HG02588 (cell line): ENCODE results near the gene MINPP1.
"Not testable (repeated sequence)": the region's sequence is repeated elsewhere in the genome, so short reads cannot be mapped to it uniquely, and the experiment has no call there.

ENCODE experiments used
- ATAC-seq: cut with Tn5 transposase; IDR thresholded peaks from one replicate; pipeline ENCODE4 v1.9.1; 2021; ENCODE audit warnings: mild to moderate bottlenecking, moderate library complexity; ENCODE audit not compliant: unreplicated experiment

MINPP1 gene

DNA sequence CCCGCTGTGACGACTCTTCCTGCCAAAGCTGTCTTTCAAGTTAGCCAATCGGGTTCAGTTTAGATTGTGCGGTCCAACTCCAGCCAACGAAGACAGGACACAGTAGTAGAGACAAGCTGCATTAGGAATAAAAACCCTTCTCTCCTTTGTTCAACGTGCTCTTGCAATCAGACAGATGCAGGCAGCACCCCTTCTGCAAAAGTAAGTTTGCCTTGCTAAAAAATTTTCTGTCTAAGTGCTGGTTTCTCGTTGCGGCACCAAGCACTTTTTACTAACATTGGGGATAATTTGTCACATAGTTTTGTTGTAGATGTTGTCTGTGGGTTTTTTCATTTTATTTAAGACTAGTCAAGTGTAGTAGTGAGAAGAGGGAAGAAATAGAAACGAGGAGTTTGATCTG lies 58.1 kb downstream of the MINPP1 start:
- no peak for ATAC-seq

DNA sequence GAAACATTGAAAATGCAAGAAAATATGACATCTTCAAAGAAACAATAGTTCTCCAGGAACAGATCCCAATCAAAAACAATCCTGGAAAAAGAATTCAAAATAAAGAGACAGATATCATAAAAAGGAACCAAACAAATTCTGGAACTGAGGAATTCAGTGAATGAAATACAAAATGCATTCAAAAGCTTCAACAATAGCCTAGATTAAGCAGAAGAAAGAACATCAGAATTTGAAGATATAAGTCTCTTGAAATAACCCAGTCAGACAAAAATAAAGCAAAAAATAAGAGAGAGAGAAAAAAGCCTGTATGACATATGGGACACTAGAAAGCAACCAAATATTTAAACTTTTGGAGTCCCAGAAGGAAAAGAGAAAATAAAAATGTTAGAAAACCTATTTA lies 60.3 kb downstream of the MINPP1 start:
- ATAC-seq, result no peak

DNA sequence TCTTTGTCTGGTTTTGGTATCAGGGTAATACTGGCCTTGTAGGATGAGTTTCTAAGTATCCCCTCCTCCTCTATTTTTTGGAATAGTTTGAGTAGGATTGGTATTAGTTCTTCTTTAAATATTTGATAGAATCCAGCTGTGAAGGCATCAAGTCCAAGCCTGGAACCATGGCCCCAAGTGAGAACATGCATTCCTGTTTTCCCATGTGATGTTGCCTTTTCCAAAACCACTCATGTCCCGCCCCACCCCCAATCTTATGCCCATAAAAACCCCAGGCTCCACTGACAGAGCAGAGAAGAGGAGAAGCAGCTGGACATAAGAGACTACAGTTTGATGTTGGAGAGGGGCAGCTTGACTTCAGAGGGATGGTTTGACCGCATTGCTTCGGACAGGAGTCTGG lies 71.2 kb downstream of the MINPP1 start:
- no peak for ATAC-seq

DNA sequence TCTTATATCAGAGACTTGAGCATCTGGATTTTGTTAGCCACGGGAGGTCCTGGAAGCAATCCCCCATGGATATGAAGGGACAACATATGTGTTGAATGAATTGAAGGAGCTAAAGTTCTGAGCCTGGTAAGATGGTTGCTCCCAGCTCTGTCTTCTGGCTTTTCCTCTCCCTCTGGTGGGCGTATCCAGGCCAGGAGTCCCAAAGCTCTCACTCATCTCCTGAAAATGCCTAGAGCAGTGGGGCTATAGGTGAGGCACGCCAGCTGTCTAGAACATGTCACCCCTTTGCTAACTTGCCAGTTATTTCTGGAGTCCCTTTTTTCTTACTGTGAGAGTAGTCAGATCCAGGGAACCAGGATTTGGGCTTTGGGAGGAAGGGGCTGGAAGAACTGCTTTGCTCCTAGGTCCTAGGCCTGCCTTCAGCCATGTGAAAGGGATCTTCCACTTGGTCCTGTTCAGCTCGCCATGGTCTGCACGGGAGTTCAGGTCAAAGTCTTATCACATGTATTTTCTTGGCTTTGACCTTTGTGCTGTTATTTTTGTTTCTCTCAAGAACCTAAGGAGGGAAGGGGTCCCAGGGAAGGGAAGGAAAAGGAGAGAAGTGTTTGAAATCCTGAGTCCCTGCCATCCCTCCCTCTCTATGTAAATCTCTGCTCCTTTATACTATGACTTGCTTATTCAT lies 73.6 kb downstream of the MINPP1 start:
- no peak for ATAC-seq

DNA sequence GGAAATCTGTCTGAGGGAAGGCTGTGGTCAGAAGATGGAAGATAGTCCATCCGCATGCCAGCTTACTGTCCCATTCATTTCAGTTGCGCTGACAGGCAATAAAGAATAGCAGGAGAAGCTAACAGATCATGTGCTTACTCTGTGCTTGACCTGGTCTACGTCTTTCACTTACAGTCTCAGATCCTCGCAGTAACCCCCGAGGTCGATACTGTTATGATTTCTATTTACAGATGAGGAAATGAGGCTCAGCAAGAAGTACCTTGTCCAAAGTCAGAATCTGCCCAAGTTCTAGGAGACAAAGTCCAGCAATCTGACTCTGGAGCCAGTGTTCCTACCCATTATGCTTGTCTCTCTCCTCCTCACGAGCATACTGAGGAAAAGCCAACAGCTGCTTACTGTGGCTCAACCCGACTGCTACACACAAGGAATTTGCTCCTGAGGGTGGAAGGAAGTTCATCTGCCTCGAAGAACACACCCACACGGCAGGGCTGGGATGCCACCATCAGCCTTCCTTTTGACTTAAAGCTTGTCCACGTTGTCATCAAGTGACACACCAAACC lies 74.2 kb downstream of the MINPP1 start:
- no peak for ATAC-seq

DNA sequence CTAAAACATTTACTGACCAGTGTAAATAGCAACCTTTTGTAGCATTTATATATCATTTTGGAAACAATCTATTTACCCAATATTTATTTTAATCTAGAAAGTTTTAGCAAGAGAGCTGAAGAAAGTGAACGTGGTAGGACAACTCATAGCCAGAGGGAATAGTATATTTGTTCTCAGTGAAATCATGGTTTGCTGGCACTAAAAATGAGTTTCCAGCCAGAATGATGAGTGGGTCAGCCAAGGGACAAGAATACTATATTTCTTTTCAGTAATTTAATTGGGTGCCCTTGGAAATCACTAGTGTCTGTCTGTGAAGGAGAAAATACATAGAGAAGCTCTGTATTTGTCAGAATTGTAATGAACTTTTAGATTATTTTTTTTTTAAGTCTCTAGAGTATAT lies 74.9 kb downstream of the MINPP1 start:
- ATAC-seq, result no peak

DNA sequence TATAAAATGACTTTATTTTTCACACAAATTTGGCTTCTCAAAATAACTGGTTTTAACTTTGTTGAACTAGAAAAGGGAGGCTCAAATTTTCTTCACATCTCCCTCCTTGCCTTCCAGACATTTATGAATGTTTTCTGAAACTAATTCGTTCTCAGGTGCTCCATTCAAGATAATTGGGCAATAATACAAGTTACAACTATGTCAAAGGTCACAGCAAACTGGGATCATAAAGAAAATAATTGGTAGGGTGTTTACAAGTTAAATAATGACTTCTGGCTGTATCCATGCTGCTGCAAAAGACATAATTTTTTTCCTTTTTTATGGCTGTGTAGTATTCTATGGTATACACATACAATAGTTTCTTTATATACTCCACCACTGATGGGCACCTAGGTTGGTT lies 75.3 kb downstream of the MINPP1 start:
- ATAC-seq, result no peak

DNA sequence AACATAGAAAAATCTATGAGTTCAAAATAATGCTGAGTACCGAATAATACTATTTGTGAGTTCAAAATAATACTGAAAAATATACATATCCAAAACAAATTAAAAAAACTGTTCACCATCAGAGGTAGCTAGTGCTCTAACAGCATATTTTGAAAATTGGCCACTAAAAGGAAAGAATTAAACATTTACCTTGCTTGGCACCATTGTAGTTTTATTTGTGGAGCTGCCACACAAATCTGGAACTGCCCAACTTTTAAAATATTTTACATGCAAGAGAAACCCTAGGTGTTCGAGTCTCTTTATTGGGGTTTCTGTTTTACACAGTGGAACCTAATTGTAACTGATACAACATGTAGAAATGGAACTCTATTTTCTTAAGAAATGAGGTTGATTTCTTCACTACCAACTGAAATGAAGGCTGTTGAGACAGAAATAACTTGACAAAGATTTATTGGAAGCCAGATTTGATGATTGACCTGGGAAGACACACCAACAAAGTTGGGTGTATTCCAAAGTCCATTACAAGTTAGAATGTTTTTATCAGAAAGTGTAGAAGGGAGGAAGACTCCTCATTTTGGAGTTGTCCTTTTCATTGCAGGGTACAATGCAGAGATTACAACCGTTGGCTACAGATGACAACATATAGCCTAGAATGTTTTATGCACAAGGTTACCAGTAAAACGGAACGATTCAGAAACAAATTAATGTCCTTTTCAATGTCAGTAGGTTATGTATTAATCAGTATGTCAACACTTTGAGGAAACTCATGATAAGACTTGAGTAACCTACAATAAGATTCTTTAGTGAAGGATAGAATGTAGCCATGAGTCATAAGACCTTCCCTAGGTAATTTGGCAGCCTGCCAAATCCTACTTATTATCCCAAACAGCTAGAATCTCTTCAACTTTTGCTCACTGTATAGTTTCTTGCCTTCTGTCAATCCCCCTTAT lies 81.1 kb downstream of the MINPP1 start:
- no peak for ATAC-seq

DNA sequence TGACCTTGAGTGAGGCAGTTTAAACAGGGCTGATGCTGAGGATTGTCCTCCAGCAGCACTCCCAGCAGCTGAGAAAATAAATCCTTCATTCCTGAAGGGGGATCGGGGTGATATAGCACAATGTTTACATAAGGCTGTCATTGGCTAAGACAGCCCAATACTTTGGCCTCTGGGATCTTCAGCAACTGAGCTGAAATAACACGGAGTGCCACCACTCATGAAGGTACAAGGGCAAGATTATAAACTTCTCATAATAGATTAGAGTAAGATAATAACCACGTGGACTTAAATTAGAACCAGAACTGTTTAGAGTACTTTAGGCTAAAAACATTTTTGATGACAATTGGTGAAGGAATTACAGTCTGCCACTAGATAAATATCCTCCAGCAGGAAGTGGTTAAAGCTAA lies 85.0 kb downstream of the MINPP1 start:
- no peak for ATAC-seq

DNA sequence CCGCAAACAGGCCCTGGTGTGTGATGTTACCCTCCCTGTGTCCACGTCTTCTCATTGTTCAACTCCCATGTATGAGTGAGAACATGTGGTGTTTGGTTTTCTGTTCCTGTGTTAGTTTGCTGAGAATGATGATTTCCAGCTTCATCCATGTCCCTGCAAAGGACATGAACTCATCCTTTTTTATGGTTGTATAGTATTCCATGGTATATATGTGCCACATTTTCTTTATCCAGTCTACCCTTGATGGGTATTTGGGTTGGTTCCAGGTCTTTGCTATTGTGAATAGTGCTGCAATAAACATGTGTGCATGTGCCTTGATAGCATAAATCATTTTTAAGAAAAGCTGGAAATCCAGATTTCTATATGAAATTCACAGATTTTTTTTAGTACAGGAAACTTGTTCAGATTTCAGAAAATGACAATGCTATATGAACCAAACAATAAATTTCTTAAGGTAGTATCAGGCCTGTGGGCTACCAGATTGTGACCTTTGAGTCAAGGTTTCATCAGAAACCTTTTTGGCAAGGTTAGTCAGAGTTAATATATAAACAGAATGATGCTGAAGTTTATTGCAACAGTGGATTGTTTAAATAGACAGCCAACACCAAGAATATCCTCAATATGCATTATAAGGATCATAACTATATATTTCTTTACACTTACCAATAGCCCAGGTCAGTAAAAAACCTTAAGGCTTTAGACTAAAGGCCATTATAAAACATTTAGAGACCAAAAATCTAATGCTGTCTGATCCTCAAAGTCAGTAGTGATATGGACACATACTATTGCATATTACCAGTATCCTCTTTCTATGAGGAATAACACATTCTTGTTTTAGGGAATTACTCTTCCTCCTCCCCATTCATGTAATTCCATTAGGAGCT lies 86.3 kb downstream of the MINPP1 start:
- ATAC-seq, result no peak

DNA sequence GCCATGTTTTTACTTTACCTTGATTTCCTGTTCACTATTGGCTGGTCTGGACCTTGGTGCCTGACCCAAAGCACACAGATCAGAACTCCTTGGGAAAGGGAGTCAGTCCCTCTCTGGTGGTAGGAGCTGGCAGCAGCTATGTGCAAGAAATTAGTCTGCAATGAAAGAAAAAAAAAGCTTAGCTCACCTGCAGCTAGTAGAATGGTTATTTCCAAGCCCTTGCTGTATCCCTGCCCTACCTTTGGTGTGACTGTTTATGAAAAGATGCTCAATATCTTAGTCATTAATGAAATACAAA lies 86.8 kb downstream of the MINPP1 start:
- no peak for ATAC-seq

DNA sequence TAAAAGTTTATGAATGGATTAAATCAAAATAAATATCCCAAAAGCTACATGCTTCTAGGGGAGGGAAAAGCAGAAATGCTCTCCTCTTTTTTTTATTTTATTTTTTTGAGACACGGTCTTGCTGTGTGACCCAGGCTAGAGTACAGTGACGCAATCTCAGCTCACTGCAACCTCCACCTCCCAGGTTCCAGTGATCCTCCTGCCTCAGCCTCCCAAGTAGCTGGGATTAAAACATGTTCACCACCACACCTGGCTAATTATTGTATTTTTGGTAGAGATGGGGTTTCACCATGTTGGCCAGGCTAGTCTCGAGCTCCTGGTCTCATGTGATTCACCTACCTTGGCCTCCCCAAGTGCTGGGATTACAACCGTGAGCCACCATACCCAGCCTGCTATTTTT lies 88.2 kb downstream of the MINPP1 start:
- not testable (repeated sequence) for ATAC-seq

DNA sequence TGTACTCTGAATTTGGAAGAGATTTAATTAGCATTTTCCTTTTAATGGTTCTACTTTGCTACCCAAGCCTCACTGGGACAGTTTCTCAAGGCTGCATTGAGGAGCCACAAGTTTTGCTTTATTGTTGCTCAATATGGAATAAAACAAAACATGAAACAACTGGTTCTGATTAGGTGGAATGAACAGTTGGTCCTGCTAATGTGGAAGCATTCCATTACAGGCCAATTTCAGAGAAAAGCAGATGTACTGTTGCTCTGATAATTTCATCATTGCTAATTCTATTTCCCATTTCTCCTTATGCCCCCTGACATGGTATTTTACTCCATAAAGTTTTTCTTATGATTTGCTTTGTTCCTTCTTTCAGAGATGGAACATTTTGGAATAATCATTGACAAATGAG lies 89.0 kb downstream of the MINPP1 start:
- no peak for ATAC-seq

DNA sequence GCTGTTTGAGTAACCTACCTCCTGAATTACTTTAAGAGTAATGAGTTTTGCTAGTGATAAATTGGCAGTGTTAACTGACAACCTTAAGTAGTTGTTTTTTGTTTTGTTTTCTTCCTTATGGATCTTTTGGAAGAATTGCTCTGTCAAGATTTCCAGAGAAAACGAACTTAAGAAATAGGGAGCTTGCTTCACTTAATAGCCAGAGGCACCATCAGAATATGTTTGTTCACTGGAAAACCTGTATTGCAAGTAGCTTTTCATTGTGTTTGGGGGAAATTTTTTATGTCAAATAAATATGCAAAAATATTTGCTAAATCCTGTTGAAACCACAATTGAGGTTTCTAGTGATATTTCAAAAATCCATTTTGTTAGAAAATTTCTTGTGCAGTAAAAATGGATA lies 89.5 kb downstream of the MINPP1 start:
- ATAC-seq, result no peak

DNA sequence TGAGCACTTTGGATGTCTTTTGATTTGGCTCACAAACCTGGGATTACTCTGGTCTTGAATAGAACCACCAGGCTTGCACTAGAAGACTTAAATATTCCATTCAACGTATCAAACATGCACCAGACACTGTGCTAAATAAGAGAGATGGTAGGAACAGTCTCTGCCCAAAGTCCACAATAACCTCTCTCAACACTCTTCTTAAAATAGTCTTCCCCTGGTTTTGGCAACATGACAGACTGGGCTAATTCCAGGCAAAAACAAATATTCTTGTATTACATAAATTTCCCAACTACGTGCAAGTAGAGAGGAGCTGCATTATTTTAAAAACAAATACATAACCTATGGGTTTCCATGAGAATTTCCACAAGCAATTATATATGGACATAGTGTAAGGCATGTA lies 90.2 kb downstream of the MINPP1 start:
- ATAC-seq, result no peak

DNA sequence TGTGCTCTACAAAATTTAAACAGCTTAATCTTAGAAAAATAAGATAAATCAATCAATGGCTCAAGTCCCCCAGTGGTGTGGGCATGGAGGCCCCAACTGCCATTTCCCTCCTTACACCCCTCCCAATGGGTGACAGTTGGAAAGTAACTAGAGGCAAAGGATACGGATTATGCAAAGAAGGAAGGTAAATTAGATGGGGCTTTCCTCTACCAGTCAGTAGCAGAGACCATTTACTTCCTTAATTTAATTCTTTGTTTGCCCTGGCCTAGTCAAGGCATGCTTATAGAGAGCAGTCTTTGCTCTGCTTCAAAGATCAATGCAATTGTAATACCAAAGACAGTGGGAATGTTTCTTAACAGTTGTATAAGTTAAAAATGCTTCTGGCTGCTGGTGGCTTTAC lies 91.7 kb downstream of the MINPP1 start:
- no peak for ATAC-seq

DNA sequence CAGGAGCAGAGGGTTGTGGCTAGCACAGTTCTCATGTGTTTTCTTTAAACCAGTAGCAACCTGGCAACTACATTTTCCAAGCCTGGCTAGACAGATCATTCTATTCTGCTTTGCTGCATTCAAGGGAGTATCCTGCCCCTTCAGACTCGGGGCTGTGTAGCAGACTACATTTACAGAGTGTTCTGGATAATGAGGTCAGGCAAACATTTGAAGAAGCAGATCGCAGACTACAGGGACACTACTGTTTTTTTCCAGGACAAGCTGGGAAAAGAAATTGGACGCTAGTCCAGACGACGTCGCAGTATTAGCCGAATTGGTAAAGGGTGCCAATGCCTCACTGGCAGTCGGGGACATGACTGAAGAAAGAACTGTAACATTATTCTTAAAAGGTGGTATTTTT lies 94.0 kb downstream of the MINPP1 start:
- ATAC-seq, result no peak

DNA sequence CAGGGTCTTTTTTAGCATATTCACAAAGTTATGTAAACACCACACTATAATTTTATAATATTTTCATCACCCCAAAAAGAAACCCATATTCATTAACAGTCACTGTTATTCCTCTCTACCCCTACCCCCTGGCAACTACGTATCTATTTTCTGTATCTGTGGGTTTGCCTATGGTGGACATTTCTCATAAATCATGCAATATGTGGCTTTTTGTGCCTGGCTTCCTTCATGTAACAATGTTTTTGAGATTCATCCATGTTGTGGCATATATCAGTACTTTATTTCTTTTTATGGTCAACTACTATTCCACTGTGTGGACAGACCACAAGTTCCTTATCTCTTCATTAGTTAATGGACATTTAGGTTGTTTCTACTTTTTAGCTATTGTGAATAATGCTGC lies 95.9 kb downstream of the MINPP1 start:
- ATAC-seq, result no peak
